ENCODE results near the gene HMHB1. TPM values are rescaled to one million over a fixed set of nuclear protein-coding genes. Genes with fewer than 3 reads are reported as not detected.

The HMHB1 gene
- polyA plus RNA-seq, 1 donor from 2014 or later, result not detected

- H3K27me3 ChIP-seq (ENCODE audit: insufficient read depth, low read depth, low read length), result no peaks in the 10 kb centered on the region
- no peaks in the 10 kb centered on the region for H3F3A ChIP-seq (ENCODE audit: insufficient read depth, low read length, poor library complexity, severe bottlenecking)
- no peak overlapping the region for H3K9ac ChIP-seq (ENCODE audit: low read length)
- no peaks in the 10 kb centered on the region for H3K9me2 ChIP-seq (ENCODE audit: insufficient read depth, low read length)
- no peak overlapping the region for H3K4me2 ChIP-seq (ENCODE audit: low read length)
- H3K79me2 ChIP-seq (replicated peaks; ENCODE audit: insufficient read depth, low read length), result no peaks in the 10 kb centered on the region
- no peak for TF ChIP-seq MXI1 (conservative IDR thresholded peaks at IDR 0.05; ENCODE audit: poor library complexity, severe bottlenecking)
- TF ChIP-seq REST (IDR thresholded peaks at IDR 0.05; ENCODE audit: borderline replicate concordance), result no peak
- no peak for TF ChIP-seq SMC3 (conservative IDR thresholded peaks at IDR 0.05; ENCODE audit: poor library complexity)
- no peak for TF ChIP-seq RAD21 (conservative IDR thresholded peaks at IDR 0.05)
- TF ChIP-seq TAF1 (IDR thresholded peaks at IDR 0.05; ENCODE audit: low read depth), result no peak
- no peak for TF ChIP-seq EZH2 (IDR thresholded peaks at IDR 0.05; ENCODE audit: borderline replicate concordance, insufficient read depth, low read length, poor library complexity, severe bottlenecking)
- TF ChIP-seq CTCF (IDR thresholded peaks at IDR 0.05; ENCODE audit: poor library complexity, severe bottlenecking), result no peak
- no peak for TF ChIP-seq POLR2AphosphoS5 (IDR thresholded peaks at IDR 0.05)
- no peak for TF ChIP-seq EP300 (conservative IDR thresholded peaks at IDR 0.05; ENCODE audit: poor library complexity, severe bottlenecking)
- no peak overlapping the region for H3K4me3 ChIP-seq (ENCODE audit: low read length)
- H2AFZ ChIP-seq (ENCODE audit: low read depth, low read length), result no peak overlapping the region
- no peaks in the 10 kb centered on the region for H3K36me3 ChIP-seq (ENCODE audit: insufficient read depth, low read length)
- no peaks in the 10 kb centered on the region for H4K20me1 ChIP-seq (ENCODE audit: insufficient read depth)
- no peak overlapping the region for H3K27ac ChIP-seq (ENCODE audit: low read length)
- H3K9me3 ChIP-seq (ENCODE audit: low read length), result no peaks in the 10 kb centered on the region
These were observed 48.2 kb downstream of the HMHB1 start for GRCh38 chr5:143860211-143860610.

- Histone ChIP-seq H3K4me3 (ENCODE audit: low read length) (no peak overlapping the region), H3K27me3 (ENCODE audit: insufficient read depth, low read depth, low read length) (no peaks in the 10 kb centered on the region), H3K9me2 (ENCODE audit: insufficient read depth, low read length) (no peaks in the 10 kb centered on the region), H3K4me2 (ENCODE audit: low read length) (no peak overlapping the region), H2AFZ (ENCODE audit: low read depth, low read length) (no peak overlapping the region), H3K9ac (ENCODE audit: low read length) (no peak overlapping the region), H4K20me1 (ENCODE audit: insufficient read depth) (no peaks in the 10 kb centered on the region), H3K36me3 (ENCODE audit: insufficient read depth, low read length) (no peaks in the 10 kb centered on the region), H3K79me2 (replicated peaks; ENCODE audit: insufficient read depth, low read length) (no peaks in the 10 kb centered on the region), H3K27ac (ENCODE audit: low read length) (no peak overlapping the region), H3F3A (ENCODE audit: insufficient read depth, low read length, poor library complexity, severe bottlenecking) (no peaks in the 10 kb centered on the region), H3K9me3 (ENCODE audit: low read length) (no peaks in the 10 kb centered on the region)
- TF ChIP-seq POLR2AphosphoS5 (IDR thresholded peaks at IDR 0.05) (no peak), EZH2 (IDR thresholded peaks at IDR 0.05; ENCODE audit: borderline replicate concordance, insufficient read depth, low read length, poor library complexity, severe bottlenecking) (no peak), MXI1 (conservative IDR thresholded peaks at IDR 0.05; ENCODE audit: poor library complexity, severe bottlenecking) (no peak), TAF1 (IDR thresholded peaks at IDR 0.05; ENCODE audit: low read depth) (no peak), SMC3 (conservative IDR thresholded peaks at IDR 0.05; ENCODE audit: poor library complexity) (no peak), CTCF (IDR thresholded peaks at IDR 0.05; ENCODE audit: poor library complexity, severe bottlenecking) (no peak), RAD21 (conservative IDR thresholded peaks at IDR 0.05) (no peak), REST (IDR thresholded peaks at IDR 0.05; ENCODE audit: borderline replicate concordance) (no peak), EP300 (conservative IDR thresholded peaks at IDR 0.05; ENCODE audit: poor library complexity, severe bottlenecking) (no peak)
These were observed 50.3 kb downstream of the HMHB1 start for GRCh38 chr5:143862271-143862670.
